ENCODE data around the gene KCTD20. TPM values are rescaled to one million over a fixed set of nuclear protein-coding genes. Genes with fewer than 3 reads are reported as not detected.

The KCTD20 gene
- total and polyA plus RNA-seq, 9 of the 15 experiments (the other 6 are each of a cell fraction or from before 2014, with no cell fraction given): 28.9 to 160 (median 70.6) TPM

- TF ChIP-seq CHD7 (IDR thresholded peaks at IDR 0.05; ENCODE audit: low read depth, low read length): no peak
- TF ChIP-seq RBM25 (IDR thresholded peaks at IDR 0.05; ENCODE audit: low read depth, low read length, severe bottlenecking): no peak
- peak; percentile 65; the same call in 1 of the 2 replicates for TF ChIP-seq ZC3H8 (IDR thresholded peaks at IDR 0.05)
- TF ChIP-seq, protein P1, sequence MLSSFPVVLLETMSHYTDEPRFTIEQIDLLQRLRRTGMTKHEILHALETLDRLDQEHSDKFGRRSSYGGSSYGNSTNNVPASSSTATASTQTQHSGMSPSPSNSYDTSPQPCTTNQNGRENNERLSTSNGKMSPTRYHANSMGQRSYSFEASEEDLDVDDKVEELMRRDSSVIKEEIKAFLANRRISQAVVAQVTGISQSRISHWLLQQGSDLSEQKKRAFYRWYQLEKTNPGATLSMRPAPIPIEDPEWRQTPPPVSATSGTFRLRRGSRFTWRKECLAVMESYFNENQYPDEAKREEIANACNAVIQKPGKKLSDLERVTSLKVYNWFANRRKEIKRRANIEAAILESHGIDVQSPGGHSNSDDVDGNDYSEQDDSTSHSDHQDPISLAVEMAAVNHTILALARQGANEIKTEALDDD (IDR thresholded peaks at IDR 0.05): peak; percentile 93
- TF ChIP-seq ZC3H4 (CRISPR knock-in tag; IDR thresholded peaks at IDR 0.05; ENCODE audit: borderline replicate concordance): no peak
- TF ChIP-seq GTF2E2 (tag; IDR thresholded peaks at IDR 0.05): no peak
- TF ChIP-seq ZNF695 (CRISPR knock-in tag; IDR thresholded peaks at IDR 0.05): no peak
- TF ChIP-seq ZNF239 (CRISPR knock-in tag; IDR thresholded peaks at IDR 0.05): no peak
- TF ChIP-seq MXI1 (IDR thresholded peaks at IDR 0.05; ENCODE audit: low read depth, low read length): no peak
- no peak for TF ChIP-seq SMARCA5 (IDR thresholded peaks at IDR 0.05)
- TF ChIP-seq, protein P2, sequence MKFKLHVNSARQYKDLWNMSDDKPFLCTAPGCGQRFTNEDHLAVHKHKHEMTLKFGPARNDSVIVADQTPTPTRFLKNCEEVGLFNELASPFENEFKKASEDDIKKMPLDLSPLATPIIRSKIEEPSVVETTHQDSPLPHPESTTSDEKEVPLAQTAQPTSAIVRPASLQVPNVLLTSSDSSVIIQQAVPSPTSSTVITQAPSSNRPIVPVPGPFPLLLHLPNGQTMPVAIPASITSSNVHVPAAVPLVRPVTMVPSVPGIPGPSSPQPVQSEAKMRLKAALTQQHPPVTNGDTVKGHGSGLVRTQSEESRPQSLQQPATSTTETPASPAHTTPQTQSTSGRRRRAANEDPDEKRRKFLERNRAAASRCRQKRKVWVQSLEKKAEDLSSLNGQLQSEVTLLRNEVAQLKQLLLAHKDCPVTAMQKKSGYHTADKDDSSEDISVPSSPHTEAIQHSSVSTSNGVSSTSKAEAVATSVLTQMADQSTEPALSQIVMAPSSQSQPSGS (CRISPR knock-in tag; IDR thresholded peaks at IDR 0.05): no peak
Measured at GRCh38 chr6:36478051-36478526, 35.3 kb downstream of the KCTD20 start (continued).
